ENCODE data around the gene CD163L1. TPM values are rescaled to one million over a fixed set of nuclear protein-coding genes. Genes with fewer than 3 reads are reported as not detected.

Gene CD163L1
- total RNA-seq, 1 donor from 2014 or later, result 1.8 TPM

GRCh38 chr12:7369274-7369729 lies 74.7 kb downstream of the CD163L1 start:
- Mint-ChIP-seq H3K27ac (ENCODE audit: unreplicated experiment) (peak overlapping the region; percentile 71), H3K4me3 (ENCODE audit: unreplicated experiment) (peak overlapping the region; percentile 33), H3K36me3 (ENCODE audit: unreplicated experiment) (no peaks in the 10 kb centered on the region), H3K27me3 (ENCODE audit: unreplicated experiment) (no peaks in the 10 kb centered on the region), H3K9me3 (ENCODE audit: unreplicated experiment) (peaks cover 3% of the 10 kb centered on the region), H3K4me1 (ENCODE audit: unreplicated experiment) (peaks cover 10% of the 10 kb centered on the region)
- DNase-seq (ENCODE audit: extremely low spot score, unreplicated experiment), result no peak
- TF ChIP-seq, protein P1, sequence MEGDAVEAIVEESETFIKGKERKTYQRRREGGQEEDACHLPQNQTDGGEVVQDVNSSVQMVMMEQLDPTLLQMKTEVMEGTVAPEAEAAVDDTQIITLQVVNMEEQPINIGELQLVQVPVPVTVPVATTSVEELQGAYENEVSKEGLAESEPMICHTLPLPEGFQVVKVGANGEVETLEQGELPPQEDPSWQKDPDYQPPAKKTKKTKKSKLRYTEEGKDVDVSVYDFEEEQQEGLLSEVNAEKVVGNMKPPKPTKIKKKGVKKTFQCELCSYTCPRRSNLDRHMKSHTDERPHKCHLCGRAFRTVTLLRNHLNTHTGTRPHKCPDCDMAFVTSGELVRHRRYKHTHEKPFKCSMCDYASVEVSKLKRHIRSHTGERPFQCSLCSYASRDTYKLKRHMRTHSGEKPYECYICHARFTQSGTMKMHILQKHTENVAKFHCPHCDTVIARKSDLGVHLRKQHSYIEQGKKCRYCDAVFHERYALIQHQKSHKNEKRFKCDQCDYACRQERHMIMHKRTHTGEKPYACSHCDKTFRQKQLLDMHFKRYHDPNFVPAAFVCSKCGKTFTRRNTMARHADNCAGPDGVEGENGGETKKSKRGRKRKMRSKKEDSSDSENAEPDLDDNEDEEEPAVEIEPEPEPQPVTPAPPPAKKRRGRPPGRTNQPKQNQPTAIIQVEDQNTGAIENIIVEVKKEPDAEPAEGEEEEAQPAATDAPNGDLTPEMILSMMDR (IDR thresholded peaks at IDR 0.05), result no peak

GRCh38 chr12:7362734-7363133 lies 81.2 kb downstream of the CD163L1 start:
- Mint-ChIP-seq H3K4me1 (ENCODE audit: unreplicated experiment) (no peaks in the 10 kb centered on the region), H3K36me3 (ENCODE audit: unreplicated experiment) (no peaks in the 10 kb centered on the region), H3K4me3 (ENCODE audit: unreplicated experiment) (no peak overlapping the region), H3K27me3 (ENCODE audit: unreplicated experiment) (no peaks in the 10 kb centered on the region), H3K9me3 (ENCODE audit: unreplicated experiment) (no peaks in the 10 kb centered on the region), H3K27ac (ENCODE audit: unreplicated experiment) (no peak overlapping the region)
- TF ChIP-seq, protein P1 (IDR thresholded peaks at IDR 0.05), result no peak
- no peak for DNase-seq (ENCODE audit: extremely low spot score, unreplicated experiment)

- no peaks in the 10 kb centered on the region for H3K9me3 Mint-ChIP-seq (ENCODE audit: unreplicated experiment)
- no peaks in the 10 kb centered on the region for H3K4me1 Mint-ChIP-seq (ENCODE audit: unreplicated experiment)
- TF ChIP-seq, protein P1 (IDR thresholded peaks at IDR 0.05), result no peak
- no peak for DNase-seq (ENCODE audit: extremely low spot score, unreplicated experiment)
- H3K4me3 Mint-ChIP-seq (ENCODE audit: unreplicated experiment), result no peak overlapping the region
- no peak overlapping the region for H3K27ac Mint-ChIP-seq (ENCODE audit: unreplicated experiment)
- no peaks in the 10 kb centered on the region for H3K36me3 Mint-ChIP-seq (ENCODE audit: unreplicated experiment)
- H3K27me3 Mint-ChIP-seq (ENCODE audit: unreplicated experiment), result no peaks in the 10 kb centered on the region
Measured at GRCh38 chr12:7361265-7361664, 82.7 kb downstream of the CD163L1 start.

GRCh38 chr12:7354529-7354928 lies 89.4 kb downstream of the CD163L1 start:
- TF ChIP-seq, protein P1 (IDR thresholded peaks at IDR 0.05), result no peak
- H3K36me3 Mint-ChIP-seq (ENCODE audit: unreplicated experiment), result no peaks in the 10 kb centered on the region
- no peaks in the 10 kb centered on the region for H3K27me3 Mint-ChIP-seq (ENCODE audit: unreplicated experiment)
- DNase-seq (ENCODE audit: extremely low spot score, unreplicated experiment), result no peak
- no peaks in the 10 kb centered on the region for H3K4me1 Mint-ChIP-seq (ENCODE audit: unreplicated experiment)
- H3K27ac Mint-ChIP-seq (ENCODE audit: unreplicated experiment), result no peak overlapping the region
- H3K4me3 Mint-ChIP-seq (ENCODE audit: unreplicated experiment), result no peak overlapping the region
- no peaks in the 10 kb centered on the region for H3K9me3 Mint-ChIP-seq (ENCODE audit: unreplicated experiment)

GRCh38 chr12:7352661-7353060 lies 91.3 kb downstream of the CD163L1 start:
- Mint-ChIP-seq H3K4me3 (ENCODE audit: unreplicated experiment) (no peak overlapping the region), H3K27ac (ENCODE audit: unreplicated experiment) (no peak overlapping the region), H3K9me3 (ENCODE audit: unreplicated experiment) (no peaks in the 10 kb centered on the region), H3K27me3 (ENCODE audit: unreplicated experiment) (no peaks in the 10 kb centered on the region), H3K4me1 (ENCODE audit: unreplicated experiment) (no peaks in the 10 kb centered on the region), H3K36me3 (ENCODE audit: unreplicated experiment) (no peaks in the 10 kb centered on the region)
- TF ChIP-seq, protein P1 (IDR thresholded peaks at IDR 0.05), result no peak
- DNase-seq (ENCODE audit: extremely low spot score, unreplicated experiment), result no peak
